K562 (cell line): ENCODE data around the gene OST4. TPM values are rescaled to one million over a fixed set of nuclear protein-coding genes. Genes with fewer than 3 reads are reported as not detected.
A peak's percentile ranks its signal among the peaks of the same experiment; 100 is the strongest.

Source experiments
- ATAC-seq: fragments of 200-7000 bp; cut with Tn5 transposase; 3 replicates; pipeline ENCODE4 v1.9.1; 2020; ENCODE audit warnings: moderate library complexity
- BruUV-seq: library from RNA; stranded (reverse); fragments of 400-500 nt; replicated peaks from 2 replicates; lab custom pipeline; 2021; lab: Mats Ljungman, UMichigan
- CTCF ChIA-PET: fragments of 300-600 bp; formaldehyde crosslinking; extraction: SDS; loops from one replicate; lab custom pipeline; 2021; ENCODE audit warnings: low intra/inter-chr PET ratio; lab: Yijun Ruan, JAX
- POLR2A ChIA-PET: fragments of 300-600, 350-650 bp; sonication (Branson Sonifier 250); formaldehyde crosslinking; extraction: SDS; loops from one replicate; lab custom pipeline; 2021; ENCODE audit warnings: antibody characterized with exemption, inconsistent platforms; lab: Yijun Ruan, JAX
- DNase-seq, 4 experiments: peaks; one replicate each; pipeline versions ENCODE4 v3.0.0 to v3.0.0-alpha.2; 2011 to 2018; ENCODE audit warnings: low spot score in 3 of 4, mixed read lengths in 3 of 4; ENCODE audit errors: extremely low read depth in 1 of 4
- FAIRE-seq: peaks from 2 replicates; lab custom pipeline; 2011; peaks lifted over from hg19 to GRCh38; lab: Jason Lieb, UNC
- H2AFZ ChIP-seq: 2 replicates; pipeline ENCODE4 v1.6.0; 2011; ENCODE audit warnings: low read depth, low read length, control low read depth, inconsistent platforms
- H3K27ac ChIP-seq: fragments of 200-600 bp; 3 replicates; pipeline ENCODE4 v1.8.0; 2011; ENCODE audit warnings: low read depth, mild to moderate bottlenecking, control low read depth, inconsistent platforms, low read length, moderate library complexity, mixed read lengths; ENCODE audit errors: extremely low read depth
- H3K27me3 ChIP-seq, 2 experiments: fragments of 300-600 bp in 1 of 2; 2 replicates in 1 of 2; 3 replicates in 1 of 2; pipeline versions ENCODE4 v1.6.0 to v1.8.0; 2011; ENCODE audit warnings: inconsistent platforms in 2 of 2, low read length in 2 of 2, mild to moderate bottlenecking in 1 of 2, mixed read lengths in 1 of 2, moderate library complexity in 1 of 2; ENCODE audit not compliant: control insufficient read depth in 2 of 2, insufficient read depth in 2 of 2
- H3K36me3 ChIP-seq: fragments of 300-600 bp; 3 replicates; pipeline ENCODE4 v1.8.0; 2011; ENCODE audit warnings: mild to moderate bottlenecking, low read length, inconsistent platforms; ENCODE audit not compliant: control insufficient read depth, insufficient read depth
- H3K4me1 ChIP-seq, 2 experiments: fragments of 200-600 bp in 1 of 2; replicated peaks in 1 of 2; 2 replicates in 1 of 2; 3 replicates in 1 of 2; pipeline versions ENCODE4 v1.5.1 to v1.8.0; 2011; ENCODE audit warnings: inconsistent platforms in 2 of 2, low read length in 2 of 2, mild to moderate bottlenecking in 1 of 2, mixed read lengths in 1 of 2, moderate library complexity in 1 of 2; ENCODE audit not compliant: control insufficient read depth in 2 of 2, insufficient read depth in 2 of 2
- H3K4me2 ChIP-seq: 2 replicates; pipeline ENCODE4 v1.6.1; 2011; ENCODE audit warnings: low read length, control low read depth, inconsistent platforms, mixed read lengths; ENCODE audit not compliant: insufficient read depth
- H3K4me3 ChIP-seq: fragments of 200-600 bp; sonication (generic), shearing (Covaris generic); 2 replicates; pipeline ENCODE4 v1.5.1; 2016; ENCODE audit warnings: control low read depth, inconsistent platforms
- H3K79me2 ChIP-seq: fragments of 200-600 bp; 3 replicates; pipeline ENCODE4 v1.8.0; 2011; ENCODE audit warnings: low read length, inconsistent platforms; ENCODE audit not compliant: control insufficient read depth, insufficient read depth
- H3K9ac ChIP-seq, 2 experiments: 2 replicates each; pipeline versions ENCODE4 v1.6.0 to v1.6.1; 2011; ENCODE audit warnings: low read depth in 2 of 2, low read length in 2 of 2, control low read depth in 1 of 2, inconsistent platforms in 1 of 2, mild to moderate bottlenecking in 1 of 2, mixed read lengths in 1 of 2; ENCODE audit not compliant: insufficient read depth in 1 of 2
- H3K9me1 ChIP-seq: one replicate; pipeline ENCODE4 v1.6.0; 2011; ENCODE audit warnings: inconsistent platforms, mild to moderate bottlenecking, low read length, moderate library complexity; ENCODE audit not compliant: control insufficient read depth, insufficient read depth
- H3K9me3 ChIP-seq: replicated peaks from 2 replicates; pipeline ENCODE4 v1.5.1; 2011; ENCODE audit warnings: low read depth, low read length, inconsistent platforms; ENCODE audit not compliant: control insufficient read depth, insufficient read depth
- H4K20me1 ChIP-seq: replicated peaks from 2 replicates; pipeline ENCODE4 v1.6.1; 2011; ENCODE audit warnings: low read length, inconsistent platforms, mixed read lengths; ENCODE audit not compliant: control insufficient read depth, insufficient read depth
- ARID2 ChIP-seq: fragments of 450-650 bp; IDR thresholded peaks from 2 replicates; pipeline ENCODE4 v1.6.1; 2017; ENCODE audit warnings: antibody characterized with exemption, mild to moderate bottlenecking
- CBFA2T3 ChIP-seq: fragments of 450-650 bp; IDR thresholded peaks from 2 replicates; pipeline ENCODE4 v1.6.1; 2017
- CEBPB ChIP-seq: fragments of 450-650 bp; IDR thresholded peaks from 2 replicates; pipeline ENCODE4 v1.6.1; 2016; ENCODE audit warnings: missing genetic modification characterization, missing compliant biosample characterization
- EZH2 ChIP-seq: IDR thresholded peaks from 2 replicates; pipeline ENCODE4 v1.6.1; 2012; ENCODE audit warnings: low read depth, mild to moderate bottlenecking, inconsistent platforms, low read length, borderline replicate concordance
- GABPB2 ChIP-seq: fragments of 250-450 bp; sonication (Bioruptor Pico); conservative IDR thresholded peaks from 2 replicates; pipeline ENCODE4 v1.5.1; 2021; ENCODE audit warnings: mild to moderate bottlenecking
- GTF2A2 ChIP-seq: IDR thresholded peaks from 2 replicates; pipeline ENCODE4 v1.6.1; 2016; ENCODE audit warnings: mild to moderate bottlenecking, missing genetic modification characterization, missing compliant biosample characterization
- KAT8 ChIP-seq: fragments of 450-650 bp; IDR thresholded peaks from 2 replicates; pipeline ENCODE4 v1.6.1; 2016; ENCODE audit warnings: low read depth, mild to moderate bottlenecking
- MXI1 ChIP-seq: IDR thresholded peaks from 2 replicates; pipeline ENCODE4 v1.6.1; 2011; ENCODE audit warnings: low read depth, mild to moderate bottlenecking, improper control_type of control experiment, low read length
- NFATC3 ChIP-seq: fragments of 450-650 bp; IDR thresholded peaks from 2 replicates; pipeline ENCODE4 v1.6.1; 2017; ENCODE audit warnings: mild to moderate bottlenecking
- PCBP1 ChIP-seq: fragments of 200-400 bp; formaldehyde crosslinking; IDR thresholded peaks from 2 replicates; pipeline ENCODE4 v1.6.1; 2018; ENCODE audit warnings: mild to moderate bottlenecking, low read depth, low read length; ENCODE audit not compliant: poor library complexity, severe bottlenecking
- PHF8 ChIP-seq: fragments of 200-600 bp; sonication (generic); IDR thresholded peaks from 2 replicates; pipeline ENCODE4 v1.6.1; 2012; ENCODE audit warnings: mixed run types, mild to moderate bottlenecking, inconsistent platforms, low read length, moderate library complexity, borderline replicate concordance
- POLR2AphosphoS2 ChIP-seq: IDR thresholded peaks from 2 replicates; pipeline ENCODE4 v1.6.1; 2012; ENCODE audit warnings: low read length, improper control_type of control experiment
- ZNF165 ChIP-seq: fragments of 250-450 bp; sonication (Bioruptor Pico); IDR thresholded peaks from 2 replicates; pipeline ENCODE4 v1.4.0; 2020; ENCODE audit warnings: borderline replicate concordance
- ZSCAN29 ChIP-seq: fragments of 450-650 bp; IDR thresholded peaks from 2 replicates; pipeline ENCODE4 v1.6.1; 2017
- WGBS: fragments of 100-300 bp; shearing (Covaris generic); methylation state at CpG from one replicate; pipeline ENCODE4 v1.1.6; 2016; ENCODE audit warnings: low coverage, mixed read lengths; ENCODE audit not compliant: insufficient coverage; ENCODE audit errors: missing lambda C conversion rate; 5-methylcytosine and 5-hydroxymethylcytosine counted together
- in situ Hi-C: fragments of 300-500 bp; cut with MboI; formaldehyde crosslinking; loops from 4 replicates; pipeline ENCODE4 v1.15.0; 2018; ENCODE audit warnings: inconsistent platforms, mixed read lengths
- intact Hi-C: fragments of 100-400 bp; cut with micrococcal nuclease; formaldehyde crosslinking; loops from 2 replicates; pipeline ENCODE4 v1.14.2; 2022
- polyA plus RNA-seq, 8 experiments: library from polyadenylated mRNA; depleted of rRNA in 4 of 8; stranded (reverse) in 5 of 8; unstranded in 3 of 8; fragments of >200 nt; fragmentation: Nextera tagmentation in 2 of 8; fragmentation: Illumina TruSeq in 1 of 8; extraction: Ambion mirVana in 2 of 8; extraction: Trizol in 1 of 8; gene quantifications; 2 replicates each; pipeline versions ENCODE4 v1.2.1 to v1.2.3, GENCODE V29; 2011 to 2014; ENCODE audit warnings: inconsistent platforms in 1 of 8, missing spikeins in 1 of 8
- total RNA-seq, 7 experiments: library from RNA; depleted of rRNA in 6 of 7; stranded (reverse); fragments of >200 nt in 6 of 7; fragmentation: Illumina TruSeq in 2 of 7; extraction: Trizol in 2 of 7; gene quantifications; 2 replicates each; pipeline versions ENCODE4 v1.2.1 to v1.2.3, GENCODE V29; 2011 to 2021; ENCODE audit warnings: low replicate concordance in 1 of 7
- TF ChIP-seq, protein P1 (sequence below): sonication (generic); formaldehyde crosslinking; IDR thresholded peaks from 2 replicates; pipeline ENCODE4 v1.8.1; 2022; ENCODE audit warnings: missing genetic modification reagents
- TF ChIP-seq, protein P2 (sequence below): fragments of 450-650 bp; conservative IDR thresholded peaks from 2 replicates; pipeline ENCODE4 v1.6.1; 2016; ENCODE audit warnings: missing genetic modification characterization, low read depth, mild to moderate bottlenecking, missing compliant biosample characterization, moderate library complexity
- TF ChIP-seq, protein P3 (sequence below), 2 experiments: fragments of 450-650 bp in 1 of 2; sonication (generic) in 1 of 2; formaldehyde crosslinking; conservative IDR thresholded peaks; 2 replicates each; pipeline versions ENCODE4 v1.4.0 to v1.8.1; 2020 to 2022; ENCODE audit warnings: mild to moderate bottlenecking in 1 of 2, missing genetic modification reagents in 1 of 2

The OST4 gene
- total and polyA plus RNA-seq, 9 of the 15 experiments (the other 6 are each of a cell fraction or from before 2014, with no cell fraction given), result 186 to 1,155 (median 355) TPM

DNA sequence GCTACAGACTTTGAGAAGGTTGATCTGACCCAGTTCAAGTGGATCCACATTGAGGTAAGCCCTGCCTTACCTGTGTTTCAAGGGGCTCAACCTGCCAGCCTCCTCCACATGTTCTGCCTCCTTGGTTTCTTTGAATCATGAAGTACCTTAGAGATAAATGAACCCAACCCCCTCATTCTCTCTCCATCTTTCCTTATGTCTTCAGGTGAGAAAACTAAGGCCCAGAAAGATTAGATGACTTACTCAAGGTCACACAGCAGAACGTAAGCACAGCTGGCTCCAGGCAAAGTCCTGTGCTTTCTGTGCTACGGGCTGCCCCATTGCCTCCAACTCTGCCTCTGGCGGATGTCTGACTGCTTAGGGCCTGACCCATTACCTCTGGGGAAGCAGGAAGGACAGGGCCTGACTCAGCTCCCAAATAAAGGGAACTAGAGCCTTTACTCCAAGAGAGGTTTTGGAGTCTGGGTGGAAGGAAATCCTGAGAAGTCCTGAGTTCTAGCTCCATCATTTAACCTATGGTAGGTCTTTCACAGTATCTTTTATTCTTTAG, 25.4 kb upstream of the OST4 start (continued):
- TF ChIP-seq CBFA2T3, result no peak
- TF ChIP-seq POLR2AphosphoS2, result no peak

DNA sequence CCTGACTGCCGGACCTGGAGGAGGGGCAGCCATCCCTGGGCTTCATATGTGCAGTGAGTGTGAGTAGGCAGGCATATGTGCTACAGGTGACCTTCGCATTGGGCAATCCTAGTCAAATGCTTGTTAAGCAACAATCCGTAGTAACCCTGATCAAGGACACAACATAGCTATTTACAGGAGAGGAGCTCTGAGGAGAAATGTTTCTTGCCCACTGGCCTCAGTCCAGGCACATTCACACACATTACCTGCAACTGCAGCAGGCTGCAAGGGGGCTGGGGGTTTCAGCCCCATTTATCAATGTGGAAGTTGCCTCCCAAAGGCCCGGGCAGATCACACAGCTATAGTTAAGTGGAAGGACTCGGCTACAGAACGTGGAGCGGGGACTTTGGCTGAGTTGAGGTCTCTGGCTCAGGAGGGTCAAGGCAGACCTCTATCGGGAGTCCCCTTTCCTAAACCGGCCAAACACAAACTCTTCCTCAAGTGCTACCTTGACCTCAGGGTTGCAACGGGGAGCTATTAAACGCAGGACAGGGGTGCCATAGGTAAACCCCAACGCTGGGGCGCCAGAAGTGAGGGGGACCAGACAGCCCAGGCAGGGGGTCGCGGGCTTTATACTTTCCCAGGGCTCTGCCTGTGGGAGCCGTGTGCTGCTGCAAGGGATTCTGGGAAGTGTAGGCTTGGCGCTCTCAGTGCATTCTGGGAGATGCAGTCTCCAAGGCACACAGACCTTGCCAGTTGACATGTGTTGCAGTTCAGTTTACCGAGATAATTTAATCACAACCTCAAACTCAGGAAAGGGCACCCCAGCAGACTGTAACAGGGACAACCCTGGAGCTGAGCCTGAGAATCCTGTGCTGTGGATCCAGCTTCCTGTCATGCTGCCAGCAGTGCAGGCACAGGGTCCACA, 24.5 kb upstream of the OST4 start:
- WGBS, result 32% methylated on average over 18 of the region's 18 CpGs
- ChIA-PET CTCF (interaction anchor here (0.5 kb wide), 1 partner anchor 588 kb away, joined by 3 read pairs; no protein-coding TSS in a partner anchor), POLR2A (interaction anchor here (0.5 to 1.6 kb wide), 3 partner anchors 9 to 587 kb away, joined by 3 to 5 read pairs (median 4); partner anchors contain the start of gene KHK)
- no peaks in the 10 kb centered on the region; the same call in 2 of the 3 replicates for H3K36me3 ChIP-seq
- FAIRE-seq (peak; percentile 96), ATAC-seq (peak; percentile 90), DNase-seq (peak; percentile 69 to 80 (median 74))
- H3K27me3 ChIP-seq, result no peaks in the 10 kb centered on the region
- in situ Hi-C loops (loop anchor here (5.0 kb wide), 2 partner anchors 96 to 186 kb away; partner anchors contain the start of gene TRIM54), intact Hi-C loops (loop anchor here (5.0 kb wide), 2 partner anchors 116 to 206 kb away; partner anchors contain the start of genes ATRAID and SLC5A6)
- H2AFZ ChIP-seq, result peak overlapping the region; percentile 87
- peaks cover 38 to 49% of the 10 kb centered on the region in 2 experiments for H3K4me1 ChIP-seq
- peak overlapping the region; percentile 57 for H3K27ac ChIP-seq
- no peaks in the 10 kb centered on the region for H3K9me3 ChIP-seq
- peak overlapping the region; percentile 27 to 74; a peak in 1 of 4 replicates for H3K9ac ChIP-seq
- H3K4me3 ChIP-seq, result no peak overlapping the region
- peaks cover 3% of the 10 kb centered on the region; the same call in 2 of the 3 replicates for H3K79me2 ChIP-seq
- no peaks in the 10 kb centered on the region for H4K20me1 ChIP-seq
- no peaks in the 10 kb centered on the region for H3K9me1 ChIP-seq
- peak overlapping the region; percentile 54 for H3K4me2 ChIP-seq
- BruUV-seq, result no TSS peak
- no peak for TF ChIP-seq GABPB2
- no peak for TF ChIP-seq PCBP1
- TF ChIP-seq NFATC3, result no peak
- TF ChIP-seq, protein P1, sequence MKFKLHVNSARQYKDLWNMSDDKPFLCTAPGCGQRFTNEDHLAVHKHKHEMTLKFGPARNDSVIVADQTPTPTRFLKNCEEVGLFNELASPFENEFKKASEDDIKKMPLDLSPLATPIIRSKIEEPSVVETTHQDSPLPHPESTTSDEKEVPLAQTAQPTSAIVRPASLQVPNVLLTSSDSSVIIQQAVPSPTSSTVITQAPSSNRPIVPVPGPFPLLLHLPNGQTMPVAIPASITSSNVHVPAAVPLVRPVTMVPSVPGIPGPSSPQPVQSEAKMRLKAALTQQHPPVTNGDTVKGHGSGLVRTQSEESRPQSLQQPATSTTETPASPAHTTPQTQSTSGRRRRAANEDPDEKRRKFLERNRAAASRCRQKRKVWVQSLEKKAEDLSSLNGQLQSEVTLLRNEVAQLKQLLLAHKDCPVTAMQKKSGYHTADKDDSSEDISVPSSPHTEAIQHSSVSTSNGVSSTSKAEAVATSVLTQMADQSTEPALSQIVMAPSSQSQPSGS, result no peak
- no peak for TF ChIP-seq ZSCAN29
- peak; percentile 85 for TF ChIP-seq CEBPB (tag)
- no peak for TF ChIP-seq ARID2
- no peak for TF ChIP-seq KAT8
- TF ChIP-seq ZNF165 (CRISPR knock-in tag), result no peak
- TF ChIP-seq, protein P2, sequence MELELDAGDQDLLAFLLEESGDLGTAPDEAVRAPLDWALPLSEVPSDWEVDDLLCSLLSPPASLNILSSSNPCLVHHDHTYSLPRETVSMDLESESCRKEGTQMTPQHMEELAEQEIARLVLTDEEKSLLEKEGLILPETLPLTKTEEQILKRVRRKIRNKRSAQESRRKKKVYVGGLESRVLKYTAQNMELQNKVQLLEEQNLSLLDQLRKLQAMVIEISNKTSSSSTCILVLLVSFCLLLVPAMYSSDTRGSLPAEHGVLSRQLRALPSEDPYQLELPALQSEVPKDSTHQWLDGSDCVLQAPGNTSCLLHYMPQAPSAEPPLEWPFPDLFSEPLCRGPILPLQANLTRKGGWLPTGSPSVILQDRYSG, result peak; percentile 65; the same call in 1 of the 2 replicates
- TF ChIP-seq, protein P3, sequence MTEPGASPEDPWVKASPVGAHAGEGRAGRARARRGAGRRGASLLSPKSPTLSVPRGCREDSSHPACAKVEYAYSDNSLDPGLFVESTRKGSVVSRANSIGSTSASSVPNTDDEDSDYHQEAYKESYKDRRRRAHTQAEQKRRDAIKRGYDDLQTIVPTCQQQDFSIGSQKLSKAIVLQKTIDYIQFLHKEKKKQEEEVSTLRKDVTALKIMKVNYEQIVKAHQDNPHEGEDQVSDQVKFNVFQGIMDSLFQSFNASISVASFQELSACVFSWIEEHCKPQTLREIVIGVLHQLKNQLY (CRISPR knock-in tag; conservative IDR thresholded peaks at IDR 0.05), result no peak
- no peak for TF ChIP-seq MXI1
- TF ChIP-seq PHF8, result peak; percentile 28; the same call in 1 of the 2 replicates
- no peak for TF ChIP-seq EZH2
- TF ChIP-seq GTF2A2, result no peak
